Hematopoietic multipotent progenitor cell treated with erythropoietin and hydrocortisone succinate and interleukin-3 and kit ligand, for 17 days (in vitro differentiated cells): ENCODE results near the gene LENEP.

ENCODE experiments used
- DNase-seq: peaks from one replicate; pipeline ENCODE4 v3.0.0-alpha.2; 2015; ENCODE audit warnings: low spot score

LENEP gene, protein sequence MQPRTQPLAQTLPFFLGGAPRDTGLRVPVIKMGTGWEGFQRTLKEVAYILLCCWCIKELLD

DNA sequence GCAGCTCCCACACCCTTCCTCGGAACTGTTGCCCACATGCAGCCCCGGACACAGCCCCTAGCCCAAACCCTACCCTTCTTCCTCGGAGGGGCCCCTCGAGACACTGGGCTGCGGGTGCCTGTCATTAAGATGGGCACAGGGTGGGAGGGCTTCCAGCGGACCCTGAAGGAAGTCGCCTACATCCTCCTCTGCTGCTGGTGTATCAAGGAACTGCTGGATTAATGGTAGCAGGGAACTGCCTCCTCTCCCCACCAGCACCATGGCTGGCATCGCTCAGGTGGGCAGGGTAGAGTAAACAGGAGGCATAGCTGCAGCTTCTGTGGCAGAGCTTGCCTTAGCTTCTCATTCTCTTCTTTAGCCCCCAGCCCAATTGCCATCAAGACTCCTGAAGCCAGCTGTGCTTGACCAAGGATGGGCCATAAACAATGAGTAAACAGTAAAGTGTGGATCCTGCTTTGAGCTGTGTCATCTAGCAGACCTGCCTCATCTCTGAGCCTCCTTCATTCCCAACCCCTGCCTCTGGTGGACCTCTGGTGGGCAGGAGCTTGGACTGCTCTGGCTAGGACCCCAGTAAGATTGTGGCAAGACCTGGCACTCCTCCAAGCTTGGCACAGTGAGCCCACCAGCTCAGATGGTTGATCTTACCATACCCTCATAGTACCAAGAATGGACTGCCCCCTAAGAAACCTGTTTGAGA, at the start of gene LENEP:
Gene LENEP (plus strand): TSS at position 15 of the 697 bp plus-strand sequence. CDS start 22 bp downstream, at position 37.
- no peak for DNase-seq

DNA sequence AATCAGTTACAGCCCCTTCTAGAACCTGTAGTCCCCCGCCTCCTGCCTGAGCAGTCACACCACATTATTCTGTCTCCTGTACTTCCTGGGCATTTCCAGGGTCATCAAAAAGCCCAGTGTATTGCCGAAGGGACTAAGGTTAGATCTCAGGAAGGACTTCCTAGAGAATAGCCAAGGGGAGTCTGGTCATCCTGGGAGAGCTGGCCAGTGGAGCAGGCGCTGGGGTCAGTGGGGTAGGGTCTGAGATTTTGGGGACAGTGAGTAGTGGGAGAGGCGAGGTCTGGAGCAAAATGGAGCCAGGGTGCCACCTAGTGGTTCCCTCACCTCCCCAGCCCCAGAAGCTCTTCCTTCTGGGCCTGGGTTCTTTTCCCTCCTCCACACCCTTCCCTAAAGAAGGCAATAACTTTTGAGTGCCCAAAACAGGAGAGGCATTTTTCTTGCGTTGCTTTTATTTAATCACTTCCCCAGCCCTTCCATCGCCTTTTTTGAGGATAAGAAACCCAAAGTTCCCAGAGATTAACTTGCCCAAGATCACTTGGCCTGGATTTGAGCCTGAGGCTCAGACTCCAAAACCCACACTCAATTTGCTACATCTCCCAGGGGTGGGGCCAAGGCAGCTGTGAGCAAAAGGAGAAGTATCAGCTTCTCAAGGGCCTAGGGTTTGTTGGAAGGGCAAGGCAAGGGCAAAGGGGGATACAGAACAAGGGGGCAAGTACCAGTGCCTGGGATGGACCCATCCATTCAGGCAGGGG, 49.6 kb upstream of the LENEP start:
- peak; percentile 64 for DNase-seq

DNA sequence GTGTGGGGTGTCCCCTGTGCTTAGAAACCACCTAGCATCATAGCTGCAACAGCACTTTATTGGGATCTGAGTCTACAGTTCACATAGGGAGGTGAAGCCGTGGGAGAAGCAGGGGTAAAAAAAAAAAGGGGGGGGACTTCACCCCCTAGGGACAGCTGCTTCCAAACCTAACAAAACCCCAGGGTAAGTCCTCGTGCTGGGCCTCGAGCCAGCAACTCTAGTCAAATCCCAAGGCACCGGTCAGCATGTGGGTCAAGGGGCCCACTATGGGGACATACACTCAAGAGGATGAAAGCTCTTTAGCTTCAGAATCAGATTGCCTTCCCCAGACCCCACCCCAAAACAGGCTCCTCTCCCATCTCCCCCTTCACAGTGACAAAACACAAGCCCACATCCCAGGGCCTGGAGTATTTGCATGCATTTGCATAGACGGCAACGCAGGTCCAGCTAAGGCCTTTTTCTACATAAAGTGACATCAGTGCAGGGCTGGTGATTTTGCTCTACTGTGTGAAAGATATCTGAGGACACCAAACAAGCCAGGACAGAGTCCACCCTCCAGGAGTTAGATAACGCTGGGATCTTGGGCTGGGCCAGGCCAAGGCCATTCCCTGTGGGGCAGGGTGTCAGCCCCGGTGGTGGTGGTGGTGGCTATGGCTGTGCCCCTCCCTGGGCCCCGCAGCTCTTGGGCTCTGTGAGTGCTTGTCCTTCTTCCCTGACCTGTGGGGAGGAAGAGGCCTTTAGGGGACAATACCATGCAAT, 48.8 kb upstream of the LENEP start:
- no peak for DNase-seq

DNA sequence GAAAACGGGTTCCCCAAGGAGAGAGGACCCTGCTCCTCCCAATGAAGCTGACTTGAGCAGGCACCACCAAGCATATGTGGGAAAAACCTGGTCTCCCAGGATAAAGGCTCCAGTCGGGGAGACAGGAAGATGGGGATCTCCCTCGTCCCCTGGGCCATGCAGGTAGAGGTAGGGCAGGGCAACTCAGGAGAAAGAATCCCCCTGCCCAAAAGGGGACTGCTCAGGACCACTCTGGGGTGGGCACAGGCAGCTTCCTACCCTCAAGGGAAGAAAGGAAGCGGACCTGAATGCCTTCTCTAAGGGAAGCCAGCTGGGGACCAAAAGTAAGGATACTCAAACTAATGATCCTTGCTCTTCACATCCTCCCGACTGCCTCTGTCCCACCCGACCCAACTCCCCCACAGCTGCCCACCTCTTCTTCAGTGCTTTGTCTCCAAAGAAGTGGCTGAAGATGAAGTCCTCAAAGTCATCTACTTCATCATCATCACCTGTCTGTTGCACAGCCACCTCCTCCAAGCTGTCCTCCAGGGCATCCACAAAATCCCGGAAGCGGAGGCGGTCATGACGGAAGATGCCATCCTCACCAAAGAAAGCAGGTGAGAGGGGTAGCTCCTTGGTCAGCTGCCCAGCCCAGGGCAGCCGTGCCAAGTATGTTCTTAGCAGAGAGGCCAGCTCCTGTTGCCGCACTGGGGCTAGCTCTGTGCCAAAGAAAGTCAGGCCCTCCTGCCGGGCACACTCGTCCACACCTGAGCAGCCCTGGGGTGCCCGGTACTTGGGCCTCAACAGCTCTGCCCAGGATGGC, 48.0 kb upstream of the LENEP start:
- DNase-seq, result no peak

DNA sequence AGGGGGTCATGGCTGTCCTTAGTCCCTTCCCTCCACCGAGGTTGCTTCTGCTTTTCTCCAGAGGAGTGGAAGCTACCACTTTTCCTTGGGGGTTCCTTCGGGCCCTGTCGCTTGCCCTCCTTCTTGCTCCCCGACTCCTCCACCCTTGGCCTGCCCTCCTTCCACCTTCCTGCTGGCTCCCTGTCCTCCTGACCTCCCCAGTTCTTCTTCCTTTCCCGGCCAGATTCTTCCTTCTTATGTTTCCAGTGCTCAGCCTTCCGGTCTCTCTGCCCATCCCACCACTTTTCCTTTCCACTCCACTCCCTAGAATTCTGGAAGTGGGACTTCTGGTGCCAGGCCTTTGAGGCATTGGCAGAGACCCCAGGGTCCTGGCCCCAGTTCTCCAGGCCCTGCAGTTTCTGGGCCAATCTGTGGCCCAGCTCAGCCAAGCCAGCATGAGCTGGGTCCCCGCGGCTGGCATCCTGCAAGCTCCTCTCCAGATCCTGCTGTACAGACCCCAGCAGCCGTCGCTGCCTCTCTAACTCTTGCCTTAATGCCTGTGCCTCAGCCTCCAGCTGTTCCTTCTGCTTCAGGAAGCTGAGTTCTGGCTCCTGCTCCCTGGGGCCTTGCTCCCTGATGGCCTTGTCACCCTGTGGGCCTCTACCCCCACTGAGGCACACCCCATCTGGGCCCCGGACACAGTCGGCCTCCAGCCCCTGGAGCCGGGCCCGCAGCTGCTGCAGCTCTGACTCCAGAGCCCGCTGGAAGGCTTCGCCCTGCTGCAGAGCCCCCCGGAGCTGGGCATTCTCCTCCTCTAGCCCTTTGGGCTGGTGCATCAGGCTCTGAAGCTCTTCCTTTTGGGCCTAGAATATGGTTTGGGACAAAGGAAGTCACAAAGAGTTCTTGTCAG, 47.2 kb upstream of the LENEP start:
- no peak for DNase-seq

DNA sequence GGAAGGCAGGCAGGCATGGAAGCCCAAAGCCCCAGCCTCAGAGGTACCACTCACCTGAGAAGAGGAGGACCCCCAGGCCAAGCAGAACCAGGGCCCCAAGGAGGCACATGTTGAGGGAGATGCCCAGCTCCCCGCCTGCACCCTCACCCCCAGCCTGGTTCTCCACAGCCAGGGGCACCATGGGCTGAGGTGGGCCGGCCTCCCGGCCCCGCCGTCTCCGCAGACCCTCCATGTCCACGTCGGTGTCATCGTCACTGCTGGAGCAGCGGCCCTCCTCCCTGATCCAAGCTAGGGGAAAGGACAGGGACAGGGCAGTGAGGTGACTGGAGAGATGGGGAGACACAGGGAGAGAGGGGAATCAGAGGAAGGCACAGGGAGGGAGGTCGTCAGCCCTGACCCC, 45.3 kb upstream of the LENEP start:
- no peak for DNase-seq

DNA sequence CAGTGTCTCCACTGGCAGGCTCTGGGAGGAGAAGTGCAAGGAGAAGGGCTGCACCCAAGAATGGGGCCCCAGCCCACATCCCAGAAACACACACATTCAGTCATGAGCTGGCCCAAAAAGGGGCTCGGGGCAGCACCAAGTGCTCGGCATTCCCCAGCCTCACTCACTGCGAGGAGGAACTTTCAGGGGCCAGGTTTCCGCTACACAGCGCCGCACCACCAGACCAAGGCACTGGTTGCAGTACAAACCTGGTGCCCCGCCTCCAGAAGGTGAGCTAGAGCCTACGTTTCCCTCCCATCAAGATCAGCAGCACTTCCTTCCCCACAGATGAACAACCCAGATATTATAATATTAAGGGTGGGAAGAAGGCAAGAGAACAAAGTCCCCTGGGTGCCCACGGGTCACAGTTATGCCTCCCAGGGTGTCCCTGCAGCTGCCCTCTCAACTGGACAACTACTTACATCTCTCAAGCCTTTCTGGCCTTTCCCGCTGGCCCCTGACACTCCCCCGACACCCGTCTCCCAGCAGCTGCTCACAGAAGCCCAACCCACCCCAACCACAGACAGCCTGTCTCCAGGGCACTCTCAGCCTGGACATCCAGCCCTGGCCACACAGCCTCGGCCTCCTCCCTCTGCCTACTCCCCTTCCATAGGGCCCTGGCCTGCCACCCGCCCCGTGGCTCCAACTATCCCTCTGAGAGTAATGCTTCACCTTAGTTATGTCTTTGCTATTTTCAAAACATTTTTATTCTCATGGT, 41.3 kb upstream of the LENEP start:
- DNase-seq, result no peak

DNA sequence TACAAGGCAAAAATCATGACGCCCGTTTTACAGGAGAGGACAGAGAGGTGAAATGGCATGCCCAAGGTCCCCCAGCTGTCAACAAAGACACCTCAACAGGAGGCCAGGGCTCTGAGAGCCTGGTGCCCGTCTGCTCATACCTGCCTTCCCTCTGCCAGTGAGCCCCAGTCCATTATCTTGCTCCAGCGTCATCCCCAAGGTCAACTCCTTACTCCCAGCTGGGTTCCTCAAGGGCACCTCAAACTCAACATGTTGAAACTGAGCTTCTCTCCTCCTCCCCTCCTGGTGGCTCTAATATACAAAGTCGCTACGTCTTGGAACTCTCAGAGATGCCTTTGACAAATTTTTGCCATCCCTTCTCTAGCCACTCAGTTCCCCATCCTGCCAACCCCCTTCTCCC, 40.7 kb upstream of the LENEP start:
- DNase-seq, result no peak

DNA sequence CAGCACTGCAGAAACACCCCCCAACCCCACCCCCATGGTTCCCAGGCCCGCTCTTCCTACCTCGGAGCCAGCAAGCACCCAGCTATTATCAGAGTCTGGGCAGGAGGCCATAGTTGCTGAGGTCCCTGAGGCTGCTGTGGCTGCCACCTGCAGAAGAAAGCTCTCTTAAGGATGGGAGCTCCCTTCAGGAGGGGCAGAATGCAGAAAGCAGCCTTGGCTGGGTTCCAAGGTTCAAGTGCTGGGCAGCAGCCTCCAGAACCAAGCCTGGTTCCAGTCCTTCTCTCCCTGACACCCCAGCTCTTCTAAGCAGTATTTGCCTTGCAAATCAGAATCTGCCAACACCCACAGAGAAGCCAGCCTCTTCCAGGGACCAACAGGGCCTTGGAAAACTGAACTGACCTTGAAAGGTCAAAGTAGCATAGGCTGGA, 39.8 kb upstream of the LENEP start:
- no peak for DNase-seq

DNA sequence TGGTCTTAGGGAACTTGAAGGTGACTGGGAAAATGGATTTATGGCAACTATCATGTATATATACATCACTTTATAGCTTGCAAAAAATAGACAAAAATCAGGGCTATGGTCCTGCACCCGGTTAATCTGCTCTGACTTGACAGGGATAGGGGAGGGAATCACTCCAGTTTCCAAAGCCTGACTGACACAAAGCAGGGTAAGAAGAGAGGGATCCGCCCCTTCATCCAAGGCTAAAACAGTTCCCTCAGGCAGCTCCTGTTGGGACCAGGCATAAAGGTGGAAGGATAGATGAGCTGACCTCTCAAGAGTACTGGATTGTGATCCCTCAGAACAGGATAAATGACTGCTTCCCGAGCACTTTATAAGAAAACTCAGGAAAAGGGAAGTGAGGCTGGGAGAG, 38.8 kb upstream of the LENEP start:
- DNase-seq, result no peak

DNA sequence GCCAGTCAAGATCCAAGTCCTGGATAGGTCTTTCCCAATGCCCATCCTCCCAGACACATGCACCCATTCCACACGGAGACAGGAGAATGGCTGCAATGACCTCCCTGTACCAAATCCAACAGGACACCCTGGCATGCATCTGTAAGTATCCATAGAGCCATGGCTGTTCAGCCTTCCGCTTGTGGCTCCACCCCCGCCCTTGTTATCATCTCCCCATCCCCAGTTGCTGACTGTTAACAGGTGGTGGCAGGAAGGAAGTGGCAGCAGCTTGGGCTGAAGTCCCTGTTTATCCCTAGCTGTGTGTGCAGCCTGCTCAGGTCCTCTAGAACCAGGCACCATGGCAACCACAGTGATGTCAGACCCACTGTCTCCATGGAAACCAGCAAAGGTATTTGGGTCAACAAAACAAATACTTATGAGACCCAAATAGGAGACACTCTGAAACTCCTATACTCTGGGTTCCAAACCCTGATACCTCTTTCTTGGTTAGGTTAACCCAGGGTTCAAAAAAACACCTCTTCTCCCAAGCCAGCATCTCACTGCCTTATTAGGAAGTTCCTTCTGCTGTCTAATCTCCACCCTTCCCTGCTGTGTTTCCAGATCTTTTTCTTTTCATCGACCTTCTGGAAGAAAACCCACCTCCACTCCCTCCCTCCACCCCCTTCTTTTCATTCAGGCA, 38.2 kb upstream of the LENEP start:
- peak; percentile 81 for DNase-seq

DNA sequence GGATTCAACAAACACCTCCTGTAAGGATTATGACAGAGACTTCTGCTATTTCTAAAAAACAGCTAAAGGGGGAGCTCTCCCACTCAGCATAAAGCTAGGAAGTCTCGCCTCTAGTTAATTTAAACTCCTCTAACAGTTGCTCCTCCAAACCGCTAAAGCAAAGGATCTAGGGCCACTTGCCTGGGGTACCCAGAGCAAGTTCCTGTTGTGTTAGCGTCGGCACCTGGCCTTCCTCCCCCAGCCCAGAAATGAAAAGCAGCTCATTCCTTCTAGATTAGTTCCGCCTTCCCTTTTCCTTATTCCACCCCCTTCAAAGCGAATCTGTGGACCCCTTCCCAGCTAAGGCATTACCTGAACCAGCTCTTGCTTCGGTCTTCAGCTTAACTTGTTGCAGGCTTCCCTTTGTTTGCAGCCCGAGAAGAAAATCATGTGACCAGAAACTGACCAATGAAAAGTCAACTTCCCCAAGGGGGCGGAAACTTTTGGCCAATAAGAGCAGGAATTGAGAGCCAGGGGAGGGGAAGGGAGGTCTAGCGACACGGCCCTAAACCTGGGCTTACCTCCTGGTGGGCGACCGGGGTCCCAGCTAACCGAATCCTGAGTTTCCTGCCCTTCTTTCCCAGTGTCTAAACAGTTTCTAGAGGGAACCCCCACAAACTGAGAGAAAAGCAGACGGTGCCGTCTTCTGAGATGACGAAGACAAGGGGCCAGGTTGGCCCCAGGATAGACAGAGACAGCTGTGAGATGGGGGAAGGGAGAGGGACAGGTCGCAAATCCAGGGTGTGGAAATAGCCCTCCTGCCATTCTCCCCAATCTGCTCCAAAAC, 37.5 kb upstream of the LENEP start, which contains the start of gene PBXIP1:
Gene PBXIP1 (minus strand): TSS at position 382 of the 826 bp plus-strand sequence. CDS start 2,378 bp downstream, outside the sequence.
- peak; percentile 95 for DNase-seq

DNA sequence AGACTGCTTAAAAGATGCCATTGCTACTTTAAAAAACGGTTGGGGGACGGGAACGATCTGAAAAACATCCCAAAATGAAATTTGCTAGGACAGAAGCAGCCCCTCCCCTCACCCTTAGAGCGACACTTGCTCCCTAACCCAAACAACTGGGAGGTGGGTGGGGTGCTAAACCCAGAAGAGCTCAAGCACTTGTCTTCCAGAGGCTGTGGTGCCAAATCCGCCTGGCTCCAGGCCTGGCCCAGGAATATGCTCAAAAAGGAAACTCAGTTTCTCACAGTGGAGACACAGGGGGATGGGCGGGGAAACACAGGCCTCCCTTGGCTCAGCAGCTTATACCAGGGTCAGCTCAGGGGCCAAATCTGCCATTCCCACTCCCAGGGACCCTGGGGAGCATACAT, 36.8 kb upstream of the LENEP start:
- no peak for DNase-seq

DNA sequence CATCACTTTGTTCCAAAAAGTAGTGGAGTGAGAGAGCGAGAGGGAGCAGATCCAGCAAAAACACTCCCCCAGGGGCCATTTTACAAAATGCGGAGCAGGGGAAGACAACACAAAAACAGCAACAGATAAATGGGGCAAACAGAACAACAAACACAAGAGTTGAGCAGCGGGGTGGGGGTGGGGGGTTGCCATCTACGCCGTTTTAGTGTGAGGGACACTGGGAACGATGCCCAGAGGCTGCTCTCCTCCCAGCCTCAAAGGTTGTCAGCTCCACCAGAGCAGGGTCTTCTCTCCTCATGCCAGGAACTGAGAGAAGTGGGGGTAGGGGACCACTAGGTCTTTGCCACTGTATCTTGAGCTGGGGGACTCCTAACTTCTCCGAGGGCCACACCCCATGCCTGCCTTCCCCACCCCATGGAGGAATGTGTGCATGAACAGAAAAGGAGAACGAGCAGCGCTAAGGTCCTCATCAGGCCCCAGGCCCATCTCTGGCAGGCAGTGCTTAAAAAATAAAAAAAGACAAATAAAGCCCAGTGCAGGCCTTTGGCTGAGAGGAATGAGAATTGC, 36.2 kb upstream of the LENEP start:
- DNase-seq, result no peak

DNA sequence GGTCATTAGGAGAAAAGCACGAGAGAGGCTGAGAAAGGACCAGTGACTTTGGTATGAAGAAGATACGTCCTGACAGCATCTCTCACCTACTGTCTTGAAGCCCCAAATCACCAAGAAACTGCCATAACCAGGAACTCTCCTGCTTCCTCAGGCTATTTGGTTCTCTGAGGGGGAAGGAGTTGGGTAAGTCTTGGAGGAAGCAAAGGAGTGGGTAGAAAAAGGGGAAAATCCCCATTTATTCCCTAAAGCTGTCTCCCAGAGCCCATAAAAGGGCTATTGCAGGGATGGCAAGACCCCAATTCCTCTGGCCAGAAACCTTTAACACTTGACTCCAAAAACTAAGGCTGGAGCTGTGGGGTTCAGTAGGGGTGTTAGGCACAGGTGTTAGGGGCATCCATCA, 35.4 kb upstream of the LENEP start:
- DNase-seq, result no peak

DNA sequence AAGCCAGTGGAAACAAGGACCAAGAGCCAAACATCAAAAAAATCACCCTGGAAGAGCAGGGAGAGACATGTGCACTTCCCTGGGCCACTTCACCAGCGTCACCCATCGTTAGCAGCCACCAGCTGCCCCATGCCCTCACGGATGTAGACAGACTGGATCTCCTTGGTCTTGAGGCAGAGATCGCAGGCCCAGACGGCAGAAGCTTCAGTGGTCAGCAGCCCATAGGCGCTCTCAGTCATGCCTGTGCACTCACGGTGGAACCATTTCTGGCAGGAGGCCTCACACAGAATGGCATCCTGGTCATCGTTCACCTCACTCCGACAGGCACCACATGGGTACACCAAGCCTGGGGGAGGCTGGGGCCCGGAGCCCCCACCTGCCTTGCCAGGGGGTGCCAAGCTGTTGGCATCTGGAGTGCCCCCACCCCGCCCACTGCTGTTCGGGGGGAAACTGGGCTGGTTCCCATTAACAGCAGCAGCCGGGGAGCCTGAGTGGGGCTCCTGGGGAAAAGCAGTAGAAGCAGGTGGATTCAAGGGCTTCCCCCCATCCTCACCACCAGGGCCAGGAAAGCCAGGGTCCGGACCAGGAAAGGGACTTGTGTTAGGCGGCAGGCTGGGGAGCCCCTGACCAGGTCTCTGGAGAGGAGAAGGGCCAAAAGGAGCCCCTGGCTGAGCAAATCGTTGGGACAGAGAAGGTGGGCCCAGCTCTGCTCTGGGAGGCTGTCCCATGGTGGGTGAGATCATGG, 34.5 kb upstream of the LENEP start:
- DNase-seq, result no peak

DNA sequence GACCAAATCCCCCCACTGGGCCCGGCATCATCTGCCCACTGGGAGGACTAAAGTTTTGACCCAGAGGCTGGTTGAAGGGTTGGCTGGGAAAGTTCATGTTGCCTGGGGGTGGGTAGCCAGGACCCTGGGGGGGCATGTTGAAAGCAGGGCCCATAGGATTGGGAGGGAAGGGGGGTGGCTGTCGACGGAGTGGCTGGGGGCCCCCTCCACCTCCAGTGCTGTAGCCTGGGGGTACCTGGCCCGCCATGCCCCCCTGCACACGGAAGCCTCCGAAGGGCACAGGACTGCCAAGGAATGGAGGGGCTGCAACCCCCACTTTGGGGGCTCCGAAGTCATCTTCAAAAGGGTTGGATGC, 34.0 kb upstream of the LENEP start:
- no peak for DNase-seq
